ENCODE data around the gene SLC17A1.

The SLC17A1 gene

DNA sequence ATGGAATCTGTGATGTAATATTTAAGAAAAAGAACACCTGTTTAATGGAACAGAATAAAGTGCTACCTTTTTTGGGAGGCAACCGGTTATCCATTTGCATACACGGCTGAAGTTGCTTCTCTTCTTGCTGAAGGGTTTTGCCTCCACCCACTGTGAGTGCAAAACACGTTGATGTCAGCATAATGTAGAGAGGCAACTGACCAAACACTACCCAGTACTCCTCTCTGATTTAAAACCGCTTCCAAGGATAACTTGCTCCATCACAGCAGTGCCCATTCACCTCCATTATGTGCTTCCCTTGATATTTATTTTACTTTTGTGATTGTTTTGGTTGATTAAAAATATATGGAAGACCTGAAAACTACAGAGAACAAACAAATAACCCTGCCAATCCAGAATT lies 1.4 kb downstream of the SLC17A1 start:
- no peak for DNase-seq

DNA sequence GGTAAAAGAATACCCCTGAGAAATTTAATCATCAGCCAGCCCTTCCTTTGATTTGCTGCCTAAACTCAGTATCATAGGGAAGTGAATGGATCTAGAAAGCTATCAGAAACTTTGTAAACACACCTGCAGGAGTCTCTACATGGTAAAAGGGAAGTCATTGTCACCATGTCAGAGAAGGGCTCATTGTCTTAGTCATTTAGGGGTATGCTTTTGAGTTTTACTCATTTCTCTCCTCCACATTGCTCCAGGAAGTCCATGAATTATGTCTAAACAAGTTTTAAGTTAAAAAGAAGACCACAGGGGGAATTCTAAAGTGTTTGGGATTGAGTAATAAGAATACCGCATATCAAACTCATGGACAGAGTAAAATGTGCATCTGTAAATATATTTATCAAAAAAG lies 2.5 kb downstream of the SLC17A1 start:
- no peak for DNase-seq

DNA sequence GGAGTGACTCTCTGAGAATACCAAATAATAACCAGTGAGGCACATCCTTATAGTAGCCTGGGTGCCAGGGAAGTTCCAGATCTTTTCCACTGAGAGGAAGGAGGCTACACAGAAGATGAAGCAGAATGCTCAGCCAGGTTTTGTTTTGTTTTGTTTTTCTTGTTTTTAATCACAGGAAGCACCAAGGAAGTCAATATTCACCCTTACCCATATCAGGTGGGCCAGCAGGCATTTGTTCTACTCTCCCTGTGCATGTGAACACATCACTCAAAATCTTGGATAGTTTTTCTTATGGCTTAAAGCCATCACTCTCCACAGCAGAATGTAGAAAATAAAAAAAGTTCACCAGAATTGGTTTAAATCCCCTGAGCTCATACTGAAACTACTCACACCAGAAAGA lies 10.5 kb downstream of the SLC17A1 start:
- no peak for DNase-seq

DNA sequence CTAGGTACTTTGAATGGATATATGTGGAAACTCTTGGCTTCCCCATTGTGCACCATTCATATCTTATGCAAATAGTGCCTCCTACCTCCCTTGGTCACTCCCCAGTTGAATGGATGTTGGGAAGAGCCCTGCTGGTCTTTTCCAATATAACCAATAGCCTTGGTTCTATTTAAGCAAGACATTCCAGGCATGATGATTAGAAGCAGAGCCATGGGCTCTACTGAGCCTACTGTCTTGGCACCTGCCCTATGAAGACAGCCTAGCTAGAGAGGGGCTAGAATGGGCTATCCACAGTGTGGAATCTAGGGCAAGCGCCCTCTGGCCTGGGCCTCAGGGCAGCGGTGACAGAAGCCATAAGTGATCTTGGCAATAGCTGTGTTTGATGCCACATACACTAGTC lies 15.6 kb downstream of the SLC17A1 start:
- DNase-seq = no peak

DNA sequence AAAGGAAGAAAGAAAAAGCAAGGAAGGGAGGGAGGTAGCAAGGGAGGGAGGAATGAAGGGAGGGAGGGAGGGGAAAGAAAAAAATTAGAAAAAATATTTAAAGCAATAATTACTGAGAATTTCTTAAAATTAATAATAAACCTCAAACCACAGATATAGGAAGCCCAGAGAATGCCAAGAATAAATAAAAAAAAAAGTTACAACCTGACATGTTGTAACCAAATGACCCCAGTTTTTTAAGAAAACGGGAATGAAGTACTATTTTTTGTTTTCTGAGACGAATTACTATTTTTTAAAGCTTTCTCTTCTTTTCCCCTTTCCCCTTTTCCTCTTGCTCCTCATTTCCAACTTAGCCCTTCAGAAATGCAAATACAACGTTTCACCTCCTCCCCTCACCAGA lies 16.7 kb downstream of the SLC17A1 start:
- no peak for DNase-seq

DNA sequence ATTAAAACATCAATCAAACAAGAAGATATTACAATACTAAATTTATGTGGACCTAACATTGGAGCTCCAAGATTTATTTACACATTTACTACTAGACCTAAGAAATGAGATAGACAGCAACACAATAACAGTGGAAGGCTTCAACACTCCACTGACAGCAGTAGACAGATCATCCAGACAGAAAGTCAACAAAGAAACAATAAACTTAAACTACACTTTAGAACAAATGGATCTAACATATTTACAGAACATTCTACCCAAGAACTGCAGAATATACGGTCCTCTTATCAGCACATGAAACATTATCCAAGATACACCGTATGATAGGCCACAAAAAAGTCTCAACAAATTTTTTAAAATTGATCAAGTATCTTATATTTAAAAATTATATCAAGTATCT lies 27.0 kb downstream of the SLC17A1 start:
- DNase-seq = no peak

DNA sequence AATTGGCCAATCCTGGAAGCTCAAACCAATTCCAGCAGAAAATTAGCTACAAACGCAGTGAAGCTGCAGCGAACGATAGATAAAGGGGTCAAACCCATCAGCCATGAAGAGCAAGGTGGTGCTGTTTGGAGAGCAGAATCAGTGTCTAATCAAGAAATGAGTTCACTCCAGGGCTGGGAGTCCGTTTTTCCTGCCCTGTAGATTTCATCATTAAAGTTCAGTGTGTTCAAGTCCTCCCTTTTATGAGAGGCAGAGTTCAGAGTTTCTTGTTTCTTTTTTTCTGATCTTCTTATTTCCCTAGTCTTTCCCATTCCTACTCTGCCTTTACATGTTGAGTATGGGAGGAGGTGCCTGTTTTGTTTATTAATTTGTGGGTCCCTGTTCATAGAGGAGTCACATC lies 30.4 kb downstream of the SLC17A1 start:
- peak; percentile 5 for DNase-seq

DNA sequence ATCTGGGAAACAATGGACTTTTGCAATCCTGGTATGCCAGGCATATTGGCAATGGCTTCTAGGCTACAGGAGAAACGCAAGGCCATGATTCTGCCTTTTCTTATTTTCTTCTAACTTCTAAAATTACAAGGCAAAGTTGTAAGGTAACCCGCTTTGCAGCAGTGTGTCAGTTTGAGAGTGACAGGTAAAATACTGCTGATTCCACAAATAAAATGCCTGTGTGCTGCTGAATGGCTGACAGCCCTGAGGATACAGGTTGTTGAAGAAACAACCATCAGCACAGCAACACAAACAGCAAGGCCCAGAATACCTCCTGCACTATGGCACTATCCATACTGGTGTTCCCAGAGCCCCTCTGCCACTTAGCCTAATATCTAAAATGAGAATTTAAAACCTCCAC lies 37.1 kb downstream of the SLC17A1 start:
- DNase-seq = no peak

DNA sequence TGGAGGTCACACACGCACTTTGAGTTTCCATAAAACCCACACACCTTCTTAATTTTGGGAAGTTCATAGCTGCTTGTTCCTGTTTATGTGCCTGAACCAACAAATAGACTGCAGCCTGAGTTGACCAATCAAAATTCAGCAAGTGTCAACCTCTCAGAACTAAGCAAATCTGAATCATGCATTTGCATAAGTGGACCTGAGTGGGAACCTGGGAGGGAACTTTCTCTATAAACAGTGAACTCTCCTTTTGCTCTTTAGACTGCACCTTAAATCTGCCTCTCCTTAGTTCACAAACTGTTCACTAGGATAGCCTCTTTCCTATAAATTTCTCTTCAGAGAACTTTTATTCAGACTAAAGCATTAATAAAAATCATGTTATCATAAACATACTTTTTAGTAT lies 37.9 kb downstream of the SLC17A1 start:
- no peak for DNase-seq

DNA sequence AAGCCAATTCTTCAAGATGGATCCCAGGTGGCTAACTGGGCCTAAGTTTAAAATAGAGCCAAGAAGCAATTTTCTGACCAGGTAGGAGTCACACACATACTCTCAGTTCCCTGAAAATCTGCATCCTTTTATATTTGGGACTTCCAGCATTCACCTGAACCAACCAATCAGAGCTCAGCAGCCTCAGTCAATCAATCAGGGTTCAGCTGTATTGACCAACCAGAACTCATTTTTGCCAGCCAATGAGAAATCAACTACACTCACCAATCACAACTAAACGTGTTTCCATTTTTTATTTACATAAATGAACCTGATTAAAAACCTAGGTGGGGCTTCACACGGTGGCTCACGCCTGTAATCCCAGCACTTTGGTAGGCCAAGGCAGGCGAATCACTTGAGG lies 39.8 kb downstream of the SLC17A1 start:
- no peak for DNase-seq

DNA sequence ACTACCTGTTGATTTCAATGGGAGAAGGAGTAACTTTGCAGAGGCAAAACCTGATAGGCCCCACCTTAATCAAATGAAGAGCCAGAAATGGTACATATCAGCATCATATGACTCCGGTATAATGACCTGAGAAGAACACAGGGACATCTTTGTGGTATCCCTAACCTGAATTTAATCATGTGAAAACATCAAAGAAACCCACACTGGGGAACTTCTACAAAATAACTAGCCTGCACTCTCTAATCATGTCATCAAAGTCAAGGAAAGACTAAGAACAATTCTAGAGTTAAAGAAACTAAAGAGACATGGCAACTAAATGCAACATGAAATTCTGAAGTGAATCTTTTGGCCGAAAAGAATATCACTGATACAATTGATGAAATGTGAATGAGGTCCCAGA lies 42.4 kb downstream of the SLC17A1 start:
- DNase-seq = no peak

DNA sequence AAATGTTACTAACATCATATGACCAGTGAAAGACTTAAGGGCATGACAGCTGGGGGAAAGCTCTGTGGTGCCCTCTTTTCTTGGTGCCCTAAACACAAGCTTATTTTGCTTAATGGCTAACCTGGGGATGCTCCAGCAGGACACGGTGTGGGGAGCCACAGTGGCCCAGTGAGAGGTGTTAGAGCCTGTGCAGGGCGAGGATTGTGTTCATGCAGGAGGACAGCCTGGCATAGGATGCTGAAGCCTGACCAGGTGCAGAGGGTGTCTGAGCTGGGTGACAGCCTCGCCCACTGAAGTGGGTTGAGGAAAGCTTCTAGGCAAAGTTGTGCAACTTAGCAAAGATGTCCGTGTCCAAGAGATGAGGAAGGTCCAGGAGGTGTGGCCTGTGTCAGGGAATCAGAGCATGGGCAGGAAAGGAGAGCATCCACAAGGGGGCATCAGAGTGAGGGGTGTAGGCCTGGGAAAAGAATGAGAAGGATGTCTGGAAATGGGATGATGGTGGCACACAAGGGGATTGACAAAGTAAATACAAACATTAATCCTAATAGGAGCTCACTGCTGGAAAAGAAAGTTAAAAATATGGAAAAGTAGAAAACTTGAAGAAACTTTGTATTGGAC lies 43.4 kb downstream of the SLC17A1 start:
- no peak for DNase-seq

DNA sequence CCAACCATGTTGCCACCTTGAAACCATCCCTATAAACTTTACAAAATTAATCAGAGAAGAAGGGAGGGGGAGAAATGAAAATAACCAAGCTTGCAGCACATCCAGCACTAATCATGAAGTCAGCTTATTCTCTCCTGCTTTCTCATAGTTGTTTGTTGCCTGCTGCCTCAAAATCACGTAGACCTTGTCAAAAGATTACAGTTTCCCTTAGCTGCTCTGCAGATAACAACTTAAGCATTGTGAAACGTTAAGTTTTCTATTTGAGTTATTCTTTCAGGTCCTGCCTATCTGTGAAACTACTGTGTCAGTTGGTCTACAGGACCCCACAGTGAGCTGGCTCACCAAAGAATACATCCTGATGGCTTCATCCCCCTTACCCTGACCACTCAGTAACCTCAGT lies 44.4 kb downstream of the SLC17A1 start:
- DNase-seq = no peak

DNA sequence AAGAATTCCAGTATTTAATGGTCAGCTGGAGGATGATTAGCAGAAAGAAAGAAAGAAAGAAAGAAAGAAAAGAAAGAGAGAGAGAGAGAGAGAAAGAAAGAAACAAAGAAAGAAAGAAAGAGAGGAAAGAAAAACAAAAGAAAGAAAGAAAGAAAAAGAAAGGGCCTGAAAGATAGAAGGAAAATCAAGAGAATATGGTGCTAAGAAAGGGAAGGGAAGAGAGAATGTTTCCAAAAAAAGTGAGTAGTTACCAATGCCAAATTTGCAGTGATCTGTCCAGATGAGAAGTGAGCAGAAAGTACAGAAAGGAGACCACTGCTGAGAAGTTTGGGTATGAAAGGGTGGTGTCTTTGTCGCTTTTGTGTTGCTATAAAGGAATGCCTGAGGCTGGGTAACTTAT lies 50.7 kb downstream of the SLC17A1 start:
- DNase-seq = no peak

DNA sequence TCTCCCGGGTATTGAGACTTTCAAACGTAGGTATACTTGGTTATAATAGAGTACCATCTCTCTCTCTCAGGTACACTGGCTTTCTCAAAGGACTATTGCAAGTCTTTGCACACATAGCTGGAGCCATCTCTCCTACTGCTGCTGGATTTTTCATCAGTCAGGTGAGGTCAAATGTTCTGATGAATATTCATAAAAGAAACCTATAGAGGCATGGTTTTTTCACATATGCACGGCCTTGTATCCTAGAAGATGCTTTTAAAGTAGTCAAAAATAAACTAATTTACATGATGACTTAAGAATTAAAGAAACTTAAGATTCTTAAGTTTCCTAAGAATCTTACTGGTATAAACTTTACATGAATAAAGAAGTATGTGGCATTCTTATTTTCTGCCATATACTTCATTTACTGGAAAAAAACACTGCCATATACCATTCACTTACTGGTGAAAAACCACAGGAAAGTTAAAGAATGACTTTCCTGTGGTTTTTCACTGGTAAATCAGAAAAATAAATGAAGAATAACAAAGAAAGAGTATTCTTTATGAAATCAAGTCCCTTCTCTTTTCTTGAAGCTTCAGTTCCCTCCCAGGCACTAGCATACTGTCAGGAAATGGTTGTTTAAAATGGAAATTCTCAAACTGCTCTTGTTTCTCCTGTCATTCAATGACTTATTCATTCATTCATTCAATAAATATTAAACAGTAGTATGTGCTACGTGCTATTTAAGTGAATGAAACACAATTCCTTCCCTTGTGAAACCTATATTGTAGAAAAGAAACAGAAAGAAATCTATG lies 53.8 kb downstream of the SLC17A1 start:
- DNase-seq = no peak

DNA sequence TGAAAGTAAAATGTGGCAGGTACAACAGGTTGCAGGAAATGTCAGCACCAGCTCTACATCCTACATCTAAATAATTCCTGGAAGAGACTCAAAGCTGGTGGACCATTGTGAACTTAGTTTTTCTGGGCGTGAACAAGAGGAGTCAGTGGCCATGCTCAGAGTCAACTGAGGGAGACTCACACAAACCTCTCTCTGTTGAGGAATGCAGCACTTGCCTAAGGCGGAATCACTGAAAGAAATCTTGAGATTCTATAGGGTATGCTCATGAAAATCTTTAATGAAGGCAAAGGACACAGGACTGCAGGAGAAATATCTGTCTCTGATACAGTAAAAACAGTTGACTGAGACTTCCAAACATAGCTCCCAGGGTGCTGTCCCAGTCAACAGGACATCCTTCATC lies 54.8 kb downstream of the SLC17A1 start:
- no peak for DNase-seq

DNA sequence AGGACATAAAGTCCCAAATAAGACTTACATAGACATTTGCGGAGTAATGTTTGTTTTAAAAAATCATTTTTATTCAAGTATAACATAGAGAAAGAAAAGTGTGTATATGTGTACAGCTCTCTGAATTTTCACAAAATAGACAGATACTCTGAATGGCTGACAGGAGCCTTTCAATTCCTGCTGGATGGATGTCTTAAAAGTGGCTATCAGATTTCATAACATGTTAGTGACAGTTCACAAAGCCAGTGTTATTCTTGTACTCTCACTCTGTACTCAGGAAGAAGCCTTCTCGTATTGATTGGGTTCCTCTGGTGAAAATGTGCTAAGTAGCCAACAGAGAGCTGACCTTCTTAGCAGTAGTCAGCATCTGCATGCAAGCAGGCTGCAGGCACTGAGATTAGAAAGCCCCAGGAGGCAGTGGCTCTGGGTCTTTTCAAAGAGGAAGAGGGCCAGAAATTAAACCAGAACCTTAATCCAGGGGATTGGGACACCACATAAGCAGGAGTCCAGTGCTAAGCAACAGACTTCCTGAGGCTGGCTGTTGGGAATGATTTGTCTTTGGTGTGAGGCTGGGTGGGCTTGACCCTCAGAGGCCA lies 57.6 kb downstream of the SLC17A1 start:
- DNase-seq = peak; percentile 69

DNA sequence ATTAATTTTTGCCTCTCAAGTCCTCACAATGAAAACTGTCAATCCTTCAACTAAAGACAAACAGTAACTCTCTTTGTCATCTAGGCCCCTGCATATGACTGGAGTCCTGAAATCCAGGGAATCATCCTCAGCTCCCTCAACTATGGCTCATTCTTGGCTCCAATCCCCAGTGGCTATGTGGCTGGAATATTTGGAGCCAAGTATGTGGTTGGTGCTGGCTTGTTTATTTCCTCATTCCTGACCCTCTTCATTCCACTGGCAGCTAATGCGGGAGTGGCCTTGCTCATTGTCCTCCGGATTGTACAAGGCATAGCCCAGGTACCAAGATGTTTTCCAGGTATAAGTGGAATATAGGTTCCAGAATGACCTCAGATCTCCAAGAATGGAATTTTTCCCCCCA lies 61.9 kb downstream of the SLC17A1 start:
- no peak for DNase-seq

DNA sequence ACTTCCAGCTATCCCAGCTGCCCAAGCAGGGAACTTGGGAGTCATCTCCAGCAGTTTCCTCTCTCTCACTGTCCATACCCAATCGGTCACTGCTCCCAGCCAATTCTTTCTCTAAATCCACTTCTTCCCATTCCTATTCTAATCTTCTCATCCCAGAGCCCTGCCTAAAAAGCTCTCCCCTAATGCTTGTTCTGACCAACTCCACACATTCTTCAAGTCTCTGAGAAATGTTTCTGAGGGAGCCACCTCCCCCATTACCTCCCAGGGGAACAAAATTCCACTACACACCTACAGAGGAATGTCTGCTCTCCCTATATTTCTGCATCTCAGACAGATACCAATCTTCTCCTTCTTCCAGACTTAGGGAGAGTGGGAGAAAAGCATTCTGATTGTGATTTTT lies 63.3 kb downstream of the SLC17A1 start:
- no peak for DNase-seq

DNA sequence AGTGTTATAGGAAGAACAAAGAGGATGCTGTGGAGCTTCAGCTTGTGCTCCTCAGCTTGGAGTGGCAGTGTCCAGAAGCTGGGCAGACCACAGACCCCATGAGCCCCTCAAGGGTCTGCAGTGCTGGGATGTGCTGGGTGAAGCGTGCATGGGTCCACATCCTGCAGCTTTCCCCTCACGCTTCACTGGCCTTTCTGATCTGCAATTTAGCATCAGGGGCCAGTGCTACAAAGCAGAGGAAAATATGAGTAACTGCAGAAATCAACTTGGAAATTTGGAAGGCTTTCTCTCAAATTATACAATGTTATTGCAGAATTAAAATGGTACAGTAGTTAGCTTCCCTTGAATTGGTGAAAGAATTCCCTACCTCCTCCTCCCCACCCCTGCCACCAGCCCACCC lies 67.2 kb downstream of the SLC17A1 start:
- peak; percentile 60 for DNase-seq

DNA sequence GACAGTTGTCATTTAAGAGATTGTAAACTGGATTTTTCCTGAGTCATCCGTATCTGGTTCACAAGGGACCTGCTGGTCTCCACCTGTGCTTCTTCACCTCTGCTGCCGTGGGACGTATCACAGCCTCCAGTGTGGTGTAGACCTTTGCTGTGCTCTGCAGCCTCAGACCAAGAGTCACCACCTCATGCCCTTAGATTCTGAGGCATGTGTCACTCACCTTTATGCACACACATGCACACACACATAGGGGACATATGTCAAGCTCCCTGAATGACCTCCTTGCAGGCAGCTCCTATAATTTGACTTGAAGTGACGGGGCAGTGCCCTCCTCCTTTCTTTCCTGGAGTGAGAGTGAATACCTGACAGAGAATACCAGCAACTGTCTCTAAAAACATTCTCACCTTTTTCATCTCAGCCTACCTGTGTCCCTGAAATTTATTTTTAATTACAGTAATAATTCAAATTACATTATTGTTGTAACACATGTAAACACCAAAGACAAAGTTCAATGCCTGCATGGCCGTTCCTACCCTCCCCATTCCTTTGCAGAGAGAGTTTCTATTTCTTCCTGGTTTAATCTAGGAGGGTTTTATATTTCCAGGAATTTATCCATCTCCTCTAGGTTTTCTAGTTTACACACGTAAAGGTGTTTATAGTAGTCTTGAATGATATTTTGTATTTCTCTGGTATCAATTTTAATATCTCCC lies 73.8 kb downstream of the SLC17A1 start:
- no peak for DNase-seq

DNA sequence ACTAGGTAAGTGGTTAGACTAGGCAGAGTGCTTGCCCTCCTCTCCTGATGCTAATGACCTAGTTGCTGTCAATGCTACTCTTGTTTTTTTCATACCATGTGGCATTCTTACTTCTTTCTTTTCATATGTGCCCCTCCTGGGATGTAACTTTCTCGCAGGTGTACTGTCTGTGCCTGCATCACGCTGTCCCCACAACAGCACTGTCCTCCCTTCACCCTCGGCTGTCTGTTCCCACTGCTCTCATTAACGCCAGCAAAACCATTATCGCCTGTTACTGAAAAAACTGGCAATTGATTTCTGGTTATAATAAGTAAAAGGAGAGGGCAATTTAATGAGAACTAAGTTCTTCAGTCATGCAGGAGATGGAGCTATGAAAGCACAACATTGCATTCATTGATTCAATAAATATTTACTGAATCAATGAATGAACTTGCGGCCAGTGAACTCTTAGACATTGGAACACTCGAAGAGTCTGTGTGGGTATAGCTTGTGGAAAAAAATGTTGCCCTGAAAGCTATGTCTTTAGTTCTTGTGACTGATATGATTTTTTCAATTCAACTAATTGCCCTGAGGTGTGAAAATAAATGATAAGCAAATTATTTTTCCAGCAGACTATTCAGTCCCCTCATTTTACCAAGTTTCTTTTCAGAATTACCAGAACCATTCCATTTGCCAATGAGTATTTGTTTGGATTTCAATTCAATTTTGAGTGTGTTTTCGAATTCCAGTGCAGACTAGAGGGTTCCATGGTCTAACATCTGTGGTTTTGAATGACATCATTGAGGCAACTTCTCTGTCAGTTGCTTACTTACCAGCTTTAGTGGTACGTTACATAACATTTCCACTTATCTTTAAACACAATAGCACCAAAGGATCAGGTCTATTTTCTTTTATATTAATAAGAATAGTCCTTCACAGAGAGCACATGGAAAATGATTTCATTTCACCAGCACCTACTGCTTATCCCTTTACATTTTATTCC lies 75.2 kb downstream of the SLC17A1 start:
- DNase-seq = no peak

DNA sequence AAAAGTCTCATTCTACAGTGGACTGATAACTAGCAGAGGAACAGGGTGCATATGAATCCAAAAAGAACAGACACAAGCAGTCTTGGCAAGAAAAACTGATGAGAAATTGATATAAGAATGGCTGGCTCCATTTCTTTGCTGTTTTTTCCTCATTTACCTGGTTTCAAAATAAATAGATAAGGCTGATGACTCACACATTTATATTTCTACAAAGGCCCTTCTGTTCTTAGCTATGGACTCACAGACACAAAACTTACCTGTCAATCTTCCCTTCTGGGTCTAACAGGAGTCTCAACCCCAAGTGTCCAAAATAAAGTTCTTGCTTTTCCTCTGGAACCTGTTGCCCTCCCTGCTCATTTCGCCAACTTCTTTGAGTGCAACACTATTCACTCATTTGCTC lies 76.4 kb downstream of the SLC17A1 start:
- DNase-seq = no peak

Measured in eye (tissue), 1 donor.